Activated CD8-positive, alpha-beta T cell treated with anti-CD3 and anti-CD28 coated beads for 36 hours (primary cell): Measurements from ENCODE around the gene BOK. TPM values are rescaled to one million over a fixed set of nuclear protein-coding genes. Genes with fewer than 3 reads are reported as not detected.

ENCODE experiments used
- ATAC-seq: fragments of 200-7000 bp; cut with Tn5 transposase; one replicate; pipeline ENCODE4 v1.10.0; 2021; ENCODE audit warnings: mild to moderate bottlenecking, moderate library complexity
- CTCF ChIA-PET: fragments of 350-600 bp; sonication (Branson Sonifier 250); formaldehyde crosslinking; loops from one replicate; lab custom pipeline; 2021; ENCODE audit warnings: antibody characterized with exemption; lab: Charles Lee
- POLR2A ChIA-PET: fragments of 350-600 bp; sonication (Branson Sonifier 250); formaldehyde crosslinking; loops from one replicate; lab custom pipeline; 2021; ENCODE audit warnings: antibody characterized with exemption; lab: Charles Lee
- DNase-seq: peaks from one replicate; pipeline ENCODE4 v3.0.0-alpha.2; 2020
- H3K27ac Mint-ChIP-seq: one replicate; pipeline ENCODE4 v1.8.0; 2021; ENCODE audit warnings: mild to moderate bottlenecking, mixed read lengths
- H3K27me3 Mint-ChIP-seq: one replicate; pipeline ENCODE4 v1.8.0; 2021; ENCODE audit warnings: mixed read lengths
- H3K36me3 Mint-ChIP-seq: one replicate; pipeline ENCODE4 v1.8.0; 2021; ENCODE audit warnings: low read depth, mixed read lengths
- H3K4me1 Mint-ChIP-seq: one replicate; pipeline ENCODE4 v1.8.0; 2021; ENCODE audit warnings: low read depth, mixed read lengths
- H3K4me3 Mint-ChIP-seq: one replicate; pipeline ENCODE4 v1.8.0; 2021; ENCODE audit warnings: mild to moderate bottlenecking, moderate library complexity, mixed read lengths
- H3K9me3 Mint-ChIP-seq: one replicate; pipeline ENCODE4 v1.8.0; 2021; ENCODE audit warnings: mixed read lengths
- intact Hi-C: fragments of 100-400 bp; cut with micrococcal nuclease; formaldehyde crosslinking; loops from one replicate; pipeline ENCODE4 v1.10.0; 2022
- total RNA-seq, 2 experiments: library from RNA; stranded (reverse); gene quantifications; one replicate each; pipeline ENCODE4 v1.2.3, GENCODE V29; 2021
- TF ChIP-seq, protein P1 (sequence below): fragments of 200-600 bp; IDR thresholded peaks from one replicate; pipeline ENCODE4 v1.8.0; 2022; ENCODE audit warnings: antibody characterized with exemption, mild to moderate bottlenecking

Gene BOK
- total RNA-seq, 2 experiments from 2014 or later, result 0.16 to 0.22 TPM

DNA sequence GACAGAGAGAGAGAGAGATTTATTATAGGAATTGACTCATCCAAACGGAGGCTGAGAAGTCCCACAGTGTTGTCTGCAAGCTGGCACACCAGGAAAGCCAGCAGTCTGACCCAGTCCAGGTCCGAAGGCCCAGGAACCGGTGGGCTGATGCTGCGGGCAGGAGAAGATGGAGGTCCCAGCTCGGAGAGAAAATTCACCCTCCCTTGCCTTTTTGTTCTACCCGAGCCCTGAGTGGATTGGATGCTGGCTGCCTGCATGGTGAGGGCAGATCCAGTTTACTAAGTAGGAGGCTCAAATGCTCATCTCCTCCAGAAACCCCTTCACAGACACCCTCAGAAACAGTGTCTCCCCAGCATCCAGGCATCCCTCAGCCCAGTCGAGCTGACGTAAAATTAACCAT, 28.0 kb upstream of the BOK start:
- ATAC-seq (no peak), DNase-seq (no peak)
- H3K4me3 Mint-ChIP-seq, result no peak overlapping the region
- H3K9me3 Mint-ChIP-seq, result peaks cover 5% of the 10 kb centered on the region
- H3K27ac Mint-ChIP-seq, result no peak overlapping the region
- no peaks in the 10 kb centered on the region for H3K36me3 Mint-ChIP-seq
- intact Hi-C loops, result no loop called here
- ChIA-PET POLR2A (no interaction called here), CTCF (no interaction called here)
- H3K4me1 Mint-ChIP-seq, result no peaks in the 10 kb centered on the region
- H3K27me3 Mint-ChIP-seq, result no peaks in the 10 kb centered on the region
- TF ChIP-seq, protein P1, sequence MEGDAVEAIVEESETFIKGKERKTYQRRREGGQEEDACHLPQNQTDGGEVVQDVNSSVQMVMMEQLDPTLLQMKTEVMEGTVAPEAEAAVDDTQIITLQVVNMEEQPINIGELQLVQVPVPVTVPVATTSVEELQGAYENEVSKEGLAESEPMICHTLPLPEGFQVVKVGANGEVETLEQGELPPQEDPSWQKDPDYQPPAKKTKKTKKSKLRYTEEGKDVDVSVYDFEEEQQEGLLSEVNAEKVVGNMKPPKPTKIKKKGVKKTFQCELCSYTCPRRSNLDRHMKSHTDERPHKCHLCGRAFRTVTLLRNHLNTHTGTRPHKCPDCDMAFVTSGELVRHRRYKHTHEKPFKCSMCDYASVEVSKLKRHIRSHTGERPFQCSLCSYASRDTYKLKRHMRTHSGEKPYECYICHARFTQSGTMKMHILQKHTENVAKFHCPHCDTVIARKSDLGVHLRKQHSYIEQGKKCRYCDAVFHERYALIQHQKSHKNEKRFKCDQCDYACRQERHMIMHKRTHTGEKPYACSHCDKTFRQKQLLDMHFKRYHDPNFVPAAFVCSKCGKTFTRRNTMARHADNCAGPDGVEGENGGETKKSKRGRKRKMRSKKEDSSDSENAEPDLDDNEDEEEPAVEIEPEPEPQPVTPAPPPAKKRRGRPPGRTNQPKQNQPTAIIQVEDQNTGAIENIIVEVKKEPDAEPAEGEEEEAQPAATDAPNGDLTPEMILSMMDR, result no peak

DNA sequence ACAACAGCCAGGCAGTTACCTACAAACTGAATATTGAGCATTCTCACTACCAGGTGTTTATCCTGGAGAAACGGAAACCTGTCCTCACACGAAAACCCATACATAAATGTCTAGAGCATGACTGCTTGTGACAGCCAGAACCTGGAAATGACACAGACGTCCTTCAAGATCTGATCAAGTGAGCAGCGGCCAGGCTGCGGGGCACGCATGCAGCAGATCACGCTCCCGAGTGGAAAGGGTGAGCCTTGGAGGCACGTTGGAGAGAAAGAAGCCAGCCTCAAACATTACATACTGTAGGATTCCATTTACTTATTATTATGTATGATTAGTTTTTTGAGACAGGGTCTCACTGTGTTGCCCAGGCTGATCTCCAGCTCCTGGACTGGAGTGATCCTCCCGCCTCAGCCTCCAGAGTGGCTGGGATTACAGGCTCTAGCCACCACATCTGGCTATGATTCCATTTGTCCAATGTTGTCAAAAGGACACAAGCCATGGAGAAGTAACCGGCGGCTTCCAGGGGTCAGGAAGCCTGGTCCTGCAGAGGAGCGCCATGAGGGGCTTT, 27.3 kb upstream of the BOK start:
- TF ChIP-seq, protein P1, result no peak
- Mint-ChIP-seq H3K9me3 (peaks cover 2% of the 10 kb centered on the region), H3K4me3 (no peak overlapping the region), H3K27me3 (peaks cover 1% of the 10 kb centered on the region), H3K4me1 (no peaks in the 10 kb centered on the region), H3K27ac (no peak overlapping the region), H3K36me3 (no peaks in the 10 kb centered on the region)
- ATAC-seq (no peak), DNase-seq (no peak)
- ChIA-PET POLR2A (no interaction called here), CTCF (no interaction called here)
- intact Hi-C loops, result no loop called here

DNA sequence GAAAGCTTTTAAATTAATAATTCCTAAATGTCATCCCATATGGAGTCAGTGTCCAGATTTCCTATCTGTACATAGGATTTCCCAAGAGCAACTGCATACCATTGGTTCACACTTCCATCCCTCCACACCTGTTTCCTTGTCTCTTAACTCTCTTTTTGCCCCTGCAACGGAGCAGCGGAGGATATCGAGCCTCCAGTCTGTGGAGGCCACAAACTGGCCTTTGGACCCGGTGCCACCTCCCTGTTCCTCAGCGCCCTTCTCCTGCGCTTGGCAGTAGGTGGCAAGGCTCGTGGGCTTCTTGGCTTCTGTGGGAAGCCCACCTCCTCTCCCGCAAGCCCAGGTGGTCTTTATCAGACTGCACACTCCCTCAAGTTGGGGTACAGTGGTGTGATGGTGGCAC, 26.4 kb upstream of the BOK start:
- no peaks in the 10 kb centered on the region for H3K36me3 Mint-ChIP-seq
- intact Hi-C loops, result no loop called here
- POLR2A ChIA-PET, result no interaction called here
- no peak overlapping the region for H3K4me3 Mint-ChIP-seq
- H3K27me3 Mint-ChIP-seq, result peaks cover 3% of the 10 kb centered on the region
- H3K4me1 Mint-ChIP-seq, result no peaks in the 10 kb centered on the region
- DNase-seq (no peak), ATAC-seq (no peak)
- CTCF ChIA-PET, result no interaction called here
- TF ChIP-seq, protein P1, result no peak
- no peaks in the 10 kb centered on the region for H3K9me3 Mint-ChIP-seq
- H3K27ac Mint-ChIP-seq, result no peak overlapping the region

DNA sequence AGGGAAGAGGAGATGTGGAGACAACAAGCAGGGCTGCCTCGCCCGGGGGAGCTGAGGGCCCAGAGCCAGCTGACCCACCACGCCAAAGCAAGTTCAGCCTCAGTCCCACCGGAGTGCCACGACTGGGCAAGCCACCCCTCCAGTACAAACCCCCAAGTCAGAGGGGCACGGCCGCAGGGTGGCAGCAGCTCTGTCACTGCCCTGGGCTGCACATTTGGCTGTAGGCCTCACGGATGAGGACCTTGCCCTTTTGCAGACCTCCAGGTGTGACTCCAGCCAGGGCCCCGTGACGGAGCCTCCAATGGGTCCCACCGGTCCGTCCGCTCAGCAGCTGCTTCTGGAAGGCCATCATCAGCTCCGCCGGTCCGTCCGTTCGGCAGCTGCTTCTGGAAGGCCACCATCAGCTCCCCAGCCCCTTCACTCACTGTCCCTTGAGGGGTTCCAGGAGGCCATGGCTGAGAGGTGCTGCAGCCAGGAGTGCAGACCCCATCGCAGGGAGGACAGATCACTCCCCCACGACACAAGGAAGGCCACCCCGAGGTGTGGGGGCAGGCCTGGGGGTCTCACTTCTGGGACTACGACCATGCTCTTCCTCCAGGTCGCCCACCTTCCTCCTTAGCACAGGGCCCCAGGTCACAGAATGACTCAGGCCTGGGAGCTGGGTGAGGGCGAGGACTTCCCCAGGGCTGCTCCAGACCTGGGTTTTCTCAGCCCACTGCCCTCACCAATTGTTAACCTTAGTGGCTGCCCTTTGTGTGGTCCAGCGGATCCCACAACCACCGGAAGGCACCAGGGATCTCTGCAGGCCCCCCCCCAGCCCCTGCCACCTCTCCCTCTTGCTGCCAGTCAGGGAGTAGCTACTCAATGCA, 25.6 kb upstream of the BOK start:
- H3K9me3 Mint-ChIP-seq, result no peaks in the 10 kb centered on the region
- no peaks in the 10 kb centered on the region for H3K36me3 Mint-ChIP-seq
- no peak overlapping the region for H3K4me3 Mint-ChIP-seq
- TF ChIP-seq, protein P1, result no peak
- POLR2A ChIA-PET, result interaction anchor here (0.6 kb wide), 1 partner anchor 175 kb away, joined by 3 read pairs; no protein-coding TSS in a partner anchor
- CTCF ChIA-PET, result interaction anchor here (0.6 kb wide), 1 partner anchor 186 kb away, joined by 3 read pairs; no protein-coding TSS in a partner anchor
- no peak overlapping the region for H3K27ac Mint-ChIP-seq
- intact Hi-C loops, result no loop called here
- H3K4me1 Mint-ChIP-seq, result no peaks in the 10 kb centered on the region
- ATAC-seq (no peak), DNase-seq (no peak)
- peaks cover 5% of the 10 kb centered on the region for H3K27me3 Mint-ChIP-seq

DNA sequence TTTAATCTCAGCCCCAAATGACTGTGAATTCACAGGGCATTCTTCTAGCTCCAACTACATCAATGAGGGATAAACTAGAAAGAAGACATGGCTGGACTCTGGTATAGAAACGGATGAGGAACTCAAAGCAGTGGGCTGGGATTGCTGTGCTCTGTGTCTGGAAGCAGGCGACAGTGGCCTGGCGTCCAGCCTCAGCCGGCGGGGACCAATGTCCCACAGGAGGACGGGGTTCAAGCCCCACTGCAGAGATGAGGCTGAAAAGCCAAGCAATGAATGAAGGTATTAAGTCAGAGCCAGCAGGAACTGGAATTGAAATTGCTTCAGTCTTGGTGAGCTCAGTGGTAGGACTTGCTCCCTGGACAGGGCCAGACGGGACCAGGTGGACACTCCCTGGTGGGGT, 24.3 kb upstream of the BOK start:
- CTCF ChIA-PET, result no interaction called here
- Mint-ChIP-seq H3K4me1 (no peaks in the 10 kb centered on the region), H3K4me3 (no peak overlapping the region), H3K36me3 (no peaks in the 10 kb centered on the region), H3K9me3 (no peaks in the 10 kb centered on the region), H3K27me3 (peaks cover 14% of the 10 kb centered on the region), H3K27ac (no peak overlapping the region)
- intact Hi-C loops, result no loop called here
- ATAC-seq, result no peak
- POLR2A ChIA-PET, result no interaction called here
- TF ChIP-seq, protein P1, result no peak
- no peak for DNase-seq
